Ovary (tissue), 10 donors: ENCODE results near the gene PTGR1. TPM values are rescaled to one million over a fixed set of nuclear protein-coding genes. Genes with fewer than 3 reads are reported as not detected.

ENCODE experiments used
- DNase-seq, 5 donors: peaks; one replicate each; pipeline ENCODE4 v3.0.0-alpha.2; 2019 to 2020
- H3K27ac ChIP-seq, 2 donors: fragments of 200-600 bp; one replicate each; pipeline versions ENCODE4 v1.5.1 to v1.8.0; 2019 to 2022
- H3K27me3 ChIP-seq: fragments of 200-600 bp; one replicate; pipeline ENCODE4 v1.8.0; 2022
- H3K36me3 ChIP-seq: fragments of 200-600 bp; sonication (generic); one replicate; pipeline ENCODE4 v1.5.1; 2019
- H3K4me1 ChIP-seq: one replicate; pipeline ENCODE4 v1.8.1; 2013; ENCODE audit warnings: mild to moderate bottlenecking, moderate library complexity; ENCODE audit not compliant: insufficient read depth
- H3K4me3 ChIP-seq: fragments of 200-600 bp; sonication (generic); one replicate; pipeline ENCODE4 v1.5.1; 2017
- H3K9me3 ChIP-seq, 2 donors: fragments of 200-600 bp in 1 of 2; sonication (generic) in 1 of 2; one replicate each; pipeline versions ENCODE4 v1.5.1 to v1.8.1; 2013 to 2019; ENCODE audit warnings: mild to moderate bottlenecking in 1 of 2, moderate library complexity in 1 of 2
- EP300 ChIP-seq: sonication (generic); formaldehyde crosslinking; IDR thresholded peaks from one replicate; pipeline ENCODE4 v1.6.1; 2017; ENCODE audit warnings: antibody characterized with exemption
- POLR2A ChIP-seq: fragments of 450-650 bp; IDR thresholded peaks from one replicate; pipeline ENCODE4 v1.6.1; 2017; ENCODE audit warnings: antibody characterized with exemption, mild to moderate bottlenecking, moderate library complexity
- WGBS, 3 donors: extraction: QIAGEN DNeasy Blood & Tissue Kit in 1 of 3; methylation state at CpG; one replicate each; pipeline versions ENCODE4 v1.1.5 to v1.1.7; 2013 to 2017; 5-methylcytosine and 5-hydroxymethylcytosine counted together
- intact Hi-C, 4 donors: fragments of 100-400 bp; cut with DNase I; formaldehyde crosslinking; loops; one replicate each; pipeline versions ENCODE4 v1.11.0 to v1.15.1; 2022 to 2023
- long read RNA-seq, 3 donors: library from polyadenylated mRNA in 2 of 3; unstranded in 2 of 3; transcript quantifications; one replicate each; pipeline ENCODE4 v2.0.0 and lab custom pipeline, GENCODE V29; 2021 to 2026
- polyA plus RNA-seq, 2 donors: library from polyadenylated mRNA; stranded (reverse); fragments of 200-250 nt in 1 of 2; fragments of 350-450 nt in 1 of 2; fragmentation: Illumina TruSeq in 1 of 2; extraction: RNeasy Lipid Tissue Mini Kit (QIAGEN cat#74804) in 1 of 2; gene quantifications; one replicate each; pipeline ENCODE4 v1.2.3, GENCODE V29; 2013 to 2014
- total RNA-seq, 7 donors: library from RNA; depleted of rRNA in 2 of 7; stranded (reverse); fragments of >200 nt in 2 of 7; fragmentation: NEBNext Ultra II Directional in 3 of 7; extraction: Animal tissue kit (Norgen Biotek cat#: 25700) in 3 of 7; gene quantifications; one replicate each; pipeline versions ENCODE4 v1.1.0 to v1.2.4, GENCODE V29; 2016 to 2023
- TF ChIP-seq, protein P1 (sequence below), 3 donors: fragments of 450-650 bp in 2 of 3; fragments of 200-600 bp in 1 of 3; IDR thresholded peaks; one replicate each; pipeline versions ENCODE4 v1.5.1 to v1.8.0; 2016 to 2022; ENCODE audit warnings: antibody characterized with exemption in 3 of 3, mild to moderate bottlenecking in 1 of 3
- donor health status: DM: no; HTN: no; CAD: no; lungs with moderate emphysema.
- donor health status: DM: no; HTN: no; CAD: no.
- donor health status: Bipolar disorder and iron deficiency.
- donor health status: DM: yes; HTN: yes; CAD: no.
- donor health status: DM: no; HTN: no; CAD: no.
- donor health status: DM: yes; HTN: yes; CAD: no.

PTGR1 gene
- 10 to 100 TPM; 21.5 to 45.3 (median 31.5) TPM for total RNA-seq
- polyA plus RNA-seq, result 10 to 100 TPM in 1 of 2 donors, 1 to 10 TPM in 1; 7.3 to 16.7 TPM
- long read RNA-seq, donor 1, transcript PTGR1-205 (10 exons, 1,407 nt), result major isoform, 56 of 143 reads
- long read RNA-seq, donor 1, transcript PTGR1-201 (10 exons, 1,223 nt), result minor isoform, 55 of 143 reads
- long read RNA-seq, donor 1, transcript PTGR1-207 (11 exons, 1,941 nt), result minor isoform, 5 of 143 reads
- long read RNA-seq, donor 1, partial matches to known transcripts, result 3 of 143 reads
- long read RNA-seq, donor 1, other reads (novel, unspliced or antisense), result 21 of 143 reads
- long read RNA-seq, donor 2, transcript PTGR1-201 (10 exons, 1,223 nt), result major isoform, 20 of 29 reads
- long read RNA-seq, donor 2, transcript PTGR1-205 (10 exons, 1,407 nt), result minor isoform, 6 of 29 reads
- long read RNA-seq, donor 2, partial matches to known transcripts, result 0 of 29 reads
- long read RNA-seq, donor 2, other reads (novel, unspliced or antisense), result 0 of 29 reads
- long read RNA-seq, donor 3, transcript PTGR1-201 (10 exons, 1,223 nt), result major isoform, 15 of 36 reads
- long read RNA-seq, donor 3, transcript PTGR1-205 (10 exons, 1,407 nt), result minor isoform, 13 of 36 reads
- long read RNA-seq, donor 3, partial matches to known transcripts, result 0 of 36 reads
- long read RNA-seq, donor 3, other reads (novel, unspliced or antisense), result 7 of 36 reads

GRCh38 chr9:111599092-111599954 lies at the start of gene PTGR1:
Gene PTGR1, minus strand, starts transcription at chr9:111599647. Its CDS starts 2,225 bp downstream, at chr9:111597422.
- H3K27ac ChIP-seq, result peak within 1 kb of the TSS; percentile 67 to 77
- DNase-seq, result peak; percentile 83 to 89 (median 86)
- whole genome bisulfite sequencing, 3 donors, result 0 to 1% (median 1%) methylated on average over 63 to 64 of the region's 64 CpGs
- H3K27me3 ChIP-seq, result no peaks in the 10 kb centered on the region
- TF ChIP-seq, protein P1, sequence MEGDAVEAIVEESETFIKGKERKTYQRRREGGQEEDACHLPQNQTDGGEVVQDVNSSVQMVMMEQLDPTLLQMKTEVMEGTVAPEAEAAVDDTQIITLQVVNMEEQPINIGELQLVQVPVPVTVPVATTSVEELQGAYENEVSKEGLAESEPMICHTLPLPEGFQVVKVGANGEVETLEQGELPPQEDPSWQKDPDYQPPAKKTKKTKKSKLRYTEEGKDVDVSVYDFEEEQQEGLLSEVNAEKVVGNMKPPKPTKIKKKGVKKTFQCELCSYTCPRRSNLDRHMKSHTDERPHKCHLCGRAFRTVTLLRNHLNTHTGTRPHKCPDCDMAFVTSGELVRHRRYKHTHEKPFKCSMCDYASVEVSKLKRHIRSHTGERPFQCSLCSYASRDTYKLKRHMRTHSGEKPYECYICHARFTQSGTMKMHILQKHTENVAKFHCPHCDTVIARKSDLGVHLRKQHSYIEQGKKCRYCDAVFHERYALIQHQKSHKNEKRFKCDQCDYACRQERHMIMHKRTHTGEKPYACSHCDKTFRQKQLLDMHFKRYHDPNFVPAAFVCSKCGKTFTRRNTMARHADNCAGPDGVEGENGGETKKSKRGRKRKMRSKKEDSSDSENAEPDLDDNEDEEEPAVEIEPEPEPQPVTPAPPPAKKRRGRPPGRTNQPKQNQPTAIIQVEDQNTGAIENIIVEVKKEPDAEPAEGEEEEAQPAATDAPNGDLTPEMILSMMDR (IDR thresholded peaks at IDR 0.05), result no peak
- TF ChIP-seq POLR2A (no peak), EP300 (no peak)
- intact Hi-C loops, result loop anchor here in 2 of 4 donors (10.0 kb wide), 1 partner anchor 475 kb away; no protein-coding TSS in a partner anchor
- no peaks in the 10 kb centered on the region for H3K36me3 ChIP-seq
- peak within 1 kb of the TSS; percentile 93 for H3K4me3 ChIP-seq
- H3K4me1 ChIP-seq, result no peaks in the 10 kb centered on the region
- no peaks in the 10 kb centered on the region for H3K9me3 ChIP-seq

GRCh38 chr9:111649016-111649415 lies 49.6 kb upstream of the PTGR1 start:
- WGBS, 3 donors, result 89 to 93% (median 92%) methylated on average over 4 of the region's 4 CpGs
- H3K4me1 ChIP-seq, result no peaks in the 10 kb centered on the region
- intact Hi-C loops, result no loop called here
- no peaks in the 10 kb centered on the region for H3K27me3 ChIP-seq
- no peaks in the 10 kb centered on the region for H3K36me3 ChIP-seq
- no peak overlapping the region for H3K27ac ChIP-seq
- no peaks in the 10 kb centered on the region for H3K9me3 ChIP-seq
- no peak overlapping the region for H3K4me3 ChIP-seq
- TF ChIP-seq, protein P1 (IDR thresholded peaks at IDR 0.05), result no peak
- TF ChIP-seq EP300 (no peak), POLR2A (no peak)
- DNase-seq, result no peak

GRCh38 chr9:111648066-111648465 lies 48.6 kb upstream of the PTGR1 start:
- Histone ChIP-seq H3K27ac (no peak overlapping the region), H3K9me3 (no peaks in the 10 kb centered on the region), H3K27me3 (no peaks in the 10 kb centered on the region), H3K36me3 (no peaks in the 10 kb centered on the region), H3K4me1 (no peaks in the 10 kb centered on the region), H3K4me3 (no peak overlapping the region)
- no peak for DNase-seq
- TF ChIP-seq POLR2A, result no peak
- no peak for TF ChIP-seq EP300
- TF ChIP-seq, protein P1 (IDR thresholded peaks at IDR 0.05), result no peak
- intact Hi-C loops, result no loop called here
- 74 to 79% (median 77%) methylated on average over 4 of the region's 4 CpGs for WGBS, 3 donors

GRCh38 chr9:111646417-111646816 lies 47.0 kb upstream of the PTGR1 start:
- Histone ChIP-seq H3K27me3 (no peaks in the 10 kb centered on the region), H3K4me3 (no peak overlapping the region), H3K9me3 (no peaks in the 10 kb centered on the region), H3K27ac (no peak overlapping the region), H3K36me3 (no peaks in the 10 kb centered on the region), H3K4me1 (no peaks in the 10 kb centered on the region)
- 58 to 64% (median 60%) methylated on average over 2 of the region's 2 CpGs for WGBS, 3 donors
- TF ChIP-seq EP300 (no peak), POLR2A (no peak)
- TF ChIP-seq, protein P1 (IDR thresholded peaks at IDR 0.05), result no peak
- no peak for DNase-seq
- intact Hi-C loops, result no loop called here
